ENCODE results near the gene ZNF428.
"Not testable (repeated sequence)": the region's sequence is repeated elsewhere in the genome, so short reads cannot be mapped to it uniquely, and the experiment has no call there.

Gene ZNF428

GRCh38 chr19:43616306-43616705, 3.1 kb downstream of the ZNF428 start:
- no peak overlapping the region for H3K27ac ChIP-seq (ENCODE audit: low read depth, low read length)
- H3K4me3 ChIP-seq (ENCODE audit: low read depth, low read length), result no peak overlapping the region
- H3K27me3 ChIP-seq (ENCODE audit: control insufficient read depth, insufficient read depth, low read length), result no peaks in the 10 kb centered on the region
- H3K36me3 ChIP-seq (ENCODE audit: control insufficient read depth, insufficient read depth, low read length), result peaks cover 20% of the 10 kb centered on the region
- H3K9ac ChIP-seq (ENCODE audit: low read depth, low read length), result no peak overlapping the region
- 0 out of 2 replicates have a peak, but pooled peaks cover 6% of the 10 kb centered on the region for H3K4me1 ChIP-seq (ENCODE audit: control insufficient read depth, insufficient read depth, low read length)
- no peaks in the 10 kb centered on the region for H3K9me3 ChIP-seq (ENCODE audit: control insufficient read depth, insufficient read depth, low read length)

- Histone ChIP-seq H3K9ac (ENCODE audit: low read depth, low read length) (no peak overlapping the region), H3K36me3 (ENCODE audit: control insufficient read depth, insufficient read depth, low read length) (peaks cover 24% of the 10 kb centered on the region), H3K9me3 (ENCODE audit: control insufficient read depth, insufficient read depth, low read length) (no peaks in the 10 kb centered on the region), H3K27ac (ENCODE audit: low read depth, low read length) (no peak overlapping the region), H3K4me1 (ENCODE audit: control insufficient read depth, insufficient read depth, low read length) (no peaks in the 10 kb centered on the region), H3K27me3 (ENCODE audit: control insufficient read depth, insufficient read depth, low read length) (no peaks in the 10 kb centered on the region), H3K4me3 (ENCODE audit: low read depth, low read length) (no peak overlapping the region)
These were observed 7.1 kb downstream of the ZNF428 start for GRCh38 chr19:43612374-43612773.

- H3K4me3 ChIP-seq (ENCODE audit: low read depth, low read length), result no peak within 1 kb of the TSS
- H3K27ac ChIP-seq (ENCODE audit: low read depth, low read length), result no peak within 1 kb of the TSS
- H3K27me3 ChIP-seq (ENCODE audit: control insufficient read depth, insufficient read depth, low read length), result no peaks in the 10 kb centered on the region
- peaks cover 27% of the 10 kb centered on the region for H3K36me3 ChIP-seq (ENCODE audit: control insufficient read depth, insufficient read depth, low read length)
- H3K9ac ChIP-seq (ENCODE audit: low read depth, low read length), result no peak within 1 kb of the TSS
- H3K9me3 ChIP-seq (ENCODE audit: control insufficient read depth, insufficient read depth, low read length), result no peaks in the 10 kb centered on the region
- no peaks in the 10 kb centered on the region for H3K4me1 ChIP-seq (ENCODE audit: control insufficient read depth, insufficient read depth, low read length)
These were observed 7.6 kb downstream of the ZNF428 start, which contains the start of gene SRRM5 for GRCh38 chr19:43611788-43612187. TSS of gene SRRM5 (plus strand) at chr19:43612088. CDS start at chr19:43612122, 34 bp downstream.

- no peaks in the 10 kb centered on the region for H3K27me3 ChIP-seq (ENCODE audit: control insufficient read depth, insufficient read depth, low read length)
- no peak overlapping the region for H3K4me3 ChIP-seq (ENCODE audit: low read depth, low read length)
- no peak overlapping the region for H3K9ac ChIP-seq (ENCODE audit: low read depth, low read length)
- H3K4me1 ChIP-seq (ENCODE audit: control insufficient read depth, insufficient read depth, low read length), result no peaks in the 10 kb centered on the region
- peaks cover 29% of the 10 kb centered on the region for H3K36me3 ChIP-seq (ENCODE audit: control insufficient read depth, insufficient read depth, low read length)
- no peaks in the 10 kb centered on the region for H3K9me3 ChIP-seq (ENCODE audit: control insufficient read depth, insufficient read depth, low read length)
- H3K27ac ChIP-seq (ENCODE audit: low read depth, low read length), result no peak overlapping the region
These were observed 8.9 kb downstream of the ZNF428 start for GRCh38 chr19:43610493-43610892.

GRCh38 chr19:43609872-43610271, 9.6 kb downstream of the ZNF428 start:
- Histone ChIP-seq H3K27ac (ENCODE audit: low read depth, low read length) (no peak overlapping the region), H3K9me3 (ENCODE audit: control insufficient read depth, insufficient read depth, low read length) (no peaks in the 10 kb centered on the region), H3K27me3 (ENCODE audit: control insufficient read depth, insufficient read depth, low read length) (no peaks in the 10 kb centered on the region), H3K4me1 (ENCODE audit: control insufficient read depth, insufficient read depth, low read length) (no peaks in the 10 kb centered on the region), H3K36me3 (ENCODE audit: control insufficient read depth, insufficient read depth, low read length) (peaks cover 29% of the 10 kb centered on the region), H3K4me3 (ENCODE audit: low read depth, low read length) (no peak overlapping the region), H3K9ac (ENCODE audit: low read depth, low read length) (no peak overlapping the region)

GRCh38 chr19:43607238-43608205, 11.9 kb downstream of the ZNF428 start:
- Histone ChIP-seq H3K27ac (ENCODE audit: low read depth, low read length) (no peak overlapping the region), H3K9me3 (ENCODE audit: control insufficient read depth, insufficient read depth, low read length) (no peaks in the 10 kb centered on the region), H3K4me3 (ENCODE audit: low read depth, low read length) (no peak overlapping the region), H3K9ac (ENCODE audit: low read depth, low read length) (no peak overlapping the region), H3K27me3 (ENCODE audit: control insufficient read depth, insufficient read depth, low read length) (no peaks in the 10 kb centered on the region), H3K4me1 (ENCODE audit: control insufficient read depth, insufficient read depth, low read length) (no peaks in the 10 kb centered on the region), H3K36me3 (ENCODE audit: control insufficient read depth, insufficient read depth, low read length) (peaks cover 21% of the 10 kb centered on the region)

GRCh38 chr19:43606569-43607229, 12.7 kb downstream of the ZNF428 start:
- Histone ChIP-seq H3K9ac (ENCODE audit: low read depth, low read length) (no peak overlapping the region), H3K4me1 (ENCODE audit: control insufficient read depth, insufficient read depth, low read length) (no peaks in the 10 kb centered on the region), H3K27me3 (ENCODE audit: control insufficient read depth, insufficient read depth, low read length) (no peaks in the 10 kb centered on the region), H3K27ac (ENCODE audit: low read depth, low read length) (no peak overlapping the region), H3K36me3 (ENCODE audit: control insufficient read depth, insufficient read depth, low read length) (peaks cover 17% of the 10 kb centered on the region), H3K4me3 (ENCODE audit: low read depth, low read length) (no peak overlapping the region), H3K9me3 (ENCODE audit: control insufficient read depth, insufficient read depth, low read length) (no peaks in the 10 kb centered on the region)

- no peak overlapping the region for H3K27ac ChIP-seq (ENCODE audit: low read depth, low read length)
- H3K27me3 ChIP-seq (ENCODE audit: control insufficient read depth, insufficient read depth, low read length), result no peaks in the 10 kb centered on the region
- H3K9ac ChIP-seq (ENCODE audit: low read depth, low read length), result no peak overlapping the region
- no peak overlapping the region for H3K4me3 ChIP-seq (ENCODE audit: low read depth, low read length)
- peaks cover 17% of the 10 kb centered on the region for H3K36me3 ChIP-seq (ENCODE audit: control insufficient read depth, insufficient read depth, low read length)
- no peaks in the 10 kb centered on the region for H3K9me3 ChIP-seq (ENCODE audit: control insufficient read depth, insufficient read depth, low read length)
- no peaks in the 10 kb centered on the region for H3K4me1 ChIP-seq (ENCODE audit: control insufficient read depth, insufficient read depth, low read length)
These were observed 13.4 kb downstream of the ZNF428 start for GRCh38 chr19:43605875-43606568.

GRCh38 chr19:43600326-43600725, 19.1 kb downstream of the ZNF428 start:
- not testable (repeated sequence) for H3K4me3 ChIP-seq (ENCODE audit: low read depth, low read length); H3K9me3 ChIP-seq (ENCODE audit: control insufficient read depth, insufficient read depth, low read length); H3K4me1 ChIP-seq (ENCODE audit: control insufficient read depth, insufficient read depth, low read length); H3K27me3 ChIP-seq (ENCODE audit: control insufficient read depth, insufficient read depth, low read length); H3K9ac ChIP-seq (ENCODE audit: low read depth, low read length); H3K27ac ChIP-seq (ENCODE audit: low read depth, low read length)
- peaks cover 29% of the 10 kb centered on the region for H3K36me3 ChIP-seq (ENCODE audit: control insufficient read depth, insufficient read depth, low read length)

- H3K4me1 ChIP-seq (ENCODE audit: control insufficient read depth, insufficient read depth, low read length), result peaks cover 9% of the 10 kb centered on the region; the same call in 1 of the 2 replicates
These were observed 19.7 kb downstream of the ZNF428 start for GRCh38 chr19:43599635-43600295.

More at GRCh38 chr19:43599635-43600295, 19.7 kb downstream of the ZNF428 start:
- H3K9ac ChIP-seq (ENCODE audit: low read depth, low read length), result no peak overlapping the region
- H3K4me3 ChIP-seq (ENCODE audit: low read depth, low read length), result no peak overlapping the region
- H3K36me3 ChIP-seq (ENCODE audit: control insufficient read depth, insufficient read depth, low read length), result peaks cover 29% of the 10 kb centered on the region
- H3K27me3 ChIP-seq (ENCODE audit: control insufficient read depth, insufficient read depth, low read length), result no peaks in the 10 kb centered on the region
- no peak overlapping the region for H3K27ac ChIP-seq (ENCODE audit: low read depth, low read length)
- H3K9me3 ChIP-seq (ENCODE audit: control insufficient read depth, insufficient read depth, low read length), result no peaks in the 10 kb centered on the region

Measured in HUES48 (cell line).